HG03354 (cell line): ENCODE results near the gene MYF6.

Experiments
- ATAC-seq: cut with Tn5 transposase; IDR thresholded peaks from one replicate; pipeline ENCODE4 v1.9.1; 2021; ENCODE audit warnings: mild to moderate bottlenecking; ENCODE audit not compliant: unreplicated experiment, poor library complexity, severe bottlenecking

Gene MYF6

GRCh38 chr12:80702889-80703805, 4.3 kb upstream of the MYF6 start:
- ATAC-seq: peak; percentile 71

GRCh38 chr12:80704420-80704819, 3.0 kb upstream of the MYF6 start:
- ATAC-seq: no peak

DNA sequence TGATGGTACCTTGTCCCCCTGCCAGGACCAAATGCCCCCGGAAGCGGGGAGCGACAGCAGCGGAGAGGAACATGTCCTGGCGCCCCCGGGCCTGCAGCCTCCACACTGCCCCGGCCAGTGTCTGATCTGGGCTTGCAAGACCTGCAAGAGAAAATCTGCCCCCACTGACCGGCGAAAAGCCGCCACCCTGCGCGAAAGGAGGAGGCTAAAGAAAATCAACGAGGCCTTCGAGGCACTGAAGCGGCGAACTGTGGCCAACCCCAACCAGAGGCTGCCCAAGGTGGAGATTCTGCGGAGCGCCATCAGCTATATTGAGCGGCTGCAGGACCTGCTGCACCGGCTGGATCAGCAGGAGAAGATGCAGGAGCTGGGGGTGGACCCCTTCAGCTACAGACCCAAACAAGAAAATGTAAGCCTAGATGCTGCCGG, 410 bp downstream of the MYF6 start:
- ATAC-seq: peak; percentile 6

- ATAC-seq: peak; percentile 37
These were observed 983 bp downstream of the MYF6 start for GRCh38 chr12:80708259-80708974.

DNA sequence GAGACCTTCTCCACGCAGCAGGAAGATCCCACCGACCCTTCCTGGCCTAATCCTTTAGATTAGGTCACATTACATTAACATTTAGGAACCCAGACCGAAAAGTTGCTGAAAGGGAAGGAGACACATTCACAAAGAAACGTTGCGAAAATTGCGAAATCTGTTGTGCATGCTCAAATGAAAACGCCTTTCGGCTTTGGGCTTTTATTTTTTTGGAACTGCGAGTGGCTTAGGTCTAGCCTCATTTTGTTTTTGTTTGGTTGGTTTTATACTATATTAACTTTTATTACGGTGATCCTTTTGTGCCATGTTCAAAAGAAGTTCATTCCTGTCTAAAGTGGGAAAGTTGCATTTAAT, 1.5 kb downstream of the MYF6 start:
- ATAC-seq: no peak

DNA sequence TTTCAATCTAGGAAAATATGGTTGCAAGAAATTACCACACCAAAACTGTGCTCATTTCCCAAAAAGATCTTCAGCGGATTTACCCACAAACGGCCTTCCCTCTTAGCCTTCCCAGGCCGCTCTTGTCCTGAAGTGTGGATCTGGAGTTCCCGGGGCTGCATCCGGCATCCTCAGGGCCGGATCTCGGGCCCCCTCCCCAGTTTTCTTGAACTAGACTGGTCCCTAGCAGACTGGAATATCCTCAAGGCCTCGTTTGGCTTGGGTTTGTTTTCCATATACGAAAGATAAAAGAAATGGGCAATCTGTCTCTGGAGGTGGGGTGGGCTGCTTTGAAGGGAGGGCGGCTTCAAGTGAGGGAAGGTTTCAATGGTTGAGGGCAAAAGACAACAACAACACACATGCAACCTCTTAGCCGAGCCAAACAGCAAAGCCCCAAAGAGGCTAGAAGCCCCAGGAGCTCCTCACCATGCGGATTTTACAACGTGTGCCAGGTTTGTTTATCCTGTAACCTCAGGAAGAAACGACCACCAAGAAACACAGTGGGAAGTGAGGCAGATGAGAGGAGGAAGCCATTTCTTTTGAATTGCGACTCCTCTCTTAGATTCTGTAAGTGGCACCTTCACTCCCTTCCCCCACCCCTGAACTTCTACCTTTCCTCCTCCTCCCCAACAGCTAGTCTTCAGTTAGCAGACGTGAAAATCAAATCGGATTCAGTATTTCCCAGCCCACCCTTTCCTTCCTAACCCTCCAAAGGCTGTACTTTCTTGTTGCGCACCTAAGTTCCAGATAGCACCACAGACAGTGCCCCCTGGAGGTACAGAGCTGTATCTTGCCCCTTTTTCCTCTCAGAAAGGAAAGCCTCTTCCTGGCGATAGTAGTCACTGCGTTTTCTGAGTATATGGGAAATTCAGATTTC, 2.6 kb downstream of the MYF6 start:
- peak; percentile 75 for ATAC-seq

DNA sequence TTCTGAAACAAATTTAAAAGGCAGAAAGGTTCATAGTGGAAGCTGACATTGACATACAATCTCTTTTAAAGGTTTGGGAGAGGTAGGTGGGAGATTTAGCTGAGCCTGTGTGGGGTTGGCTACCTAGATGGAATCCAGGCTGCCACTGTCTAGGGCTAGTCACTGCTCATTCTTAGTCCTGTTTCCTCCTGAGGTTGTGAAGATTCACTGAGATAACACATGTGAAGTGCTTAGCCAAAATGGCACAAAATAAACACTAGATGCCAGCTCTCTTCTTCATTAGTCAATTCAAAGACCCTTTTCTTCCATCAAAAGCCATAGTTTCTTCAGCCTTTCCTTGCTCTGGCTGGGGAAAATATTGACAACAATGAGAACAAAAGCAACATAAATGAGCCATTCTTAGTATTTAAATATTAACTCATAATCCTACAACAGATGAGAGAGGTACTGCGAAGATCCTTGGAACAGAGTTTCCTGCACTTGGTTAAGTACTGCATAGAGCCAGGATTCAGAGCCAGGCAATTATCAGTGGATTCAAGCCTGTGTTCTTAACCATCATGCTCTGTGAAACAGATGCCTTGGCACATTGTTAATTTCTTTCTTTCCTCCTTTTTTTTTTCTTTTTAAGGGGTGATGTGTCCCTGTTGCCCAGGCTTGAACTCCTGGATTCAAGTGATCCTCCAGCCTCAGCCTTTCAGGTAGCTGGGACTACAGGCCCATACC, 3.5 kb downstream of the MYF6 start:
- peak; percentile 28 for ATAC-seq

DNA sequence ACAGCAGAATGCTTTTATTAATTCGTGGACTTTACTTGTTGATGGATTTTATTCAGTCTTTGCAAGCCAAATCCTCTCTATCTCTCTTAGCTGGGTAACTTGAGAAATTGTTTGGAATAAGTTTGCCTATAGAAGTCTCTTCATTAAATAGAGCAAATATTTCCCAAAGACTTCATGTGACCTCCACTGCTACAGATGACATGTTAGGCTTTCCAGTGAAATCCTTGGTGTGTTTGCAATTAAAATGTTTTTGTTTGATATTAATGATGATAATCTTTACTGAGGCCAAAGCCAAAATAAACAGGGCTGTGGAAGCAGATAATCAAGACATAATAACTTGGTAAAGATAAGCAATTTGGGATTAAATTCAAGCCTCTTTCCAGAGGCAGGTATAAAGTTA, 4.4 kb downstream of the MYF6 start:
- no peak for ATAC-seq

DNA sequence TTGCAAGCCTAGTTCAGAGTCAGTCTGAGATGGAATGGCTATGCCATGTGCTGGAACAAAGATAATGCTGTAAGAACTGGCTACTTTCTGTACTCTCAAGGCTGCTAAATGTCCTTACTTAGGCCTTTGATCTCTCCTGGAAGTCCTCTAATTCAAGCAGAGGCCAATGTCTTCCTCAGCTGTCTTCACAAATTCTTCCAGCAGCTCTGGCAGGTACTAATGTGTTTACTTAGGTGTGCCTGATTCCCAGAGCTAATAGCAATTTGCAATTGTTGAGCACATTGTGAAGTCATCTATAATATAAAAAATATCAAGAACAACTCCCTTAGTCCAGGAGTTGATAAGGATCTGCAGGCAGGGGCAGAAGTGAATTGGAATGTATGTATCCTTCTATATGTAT, 5.4 kb downstream of the MYF6 start:
- no peak for ATAC-seq

DNA sequence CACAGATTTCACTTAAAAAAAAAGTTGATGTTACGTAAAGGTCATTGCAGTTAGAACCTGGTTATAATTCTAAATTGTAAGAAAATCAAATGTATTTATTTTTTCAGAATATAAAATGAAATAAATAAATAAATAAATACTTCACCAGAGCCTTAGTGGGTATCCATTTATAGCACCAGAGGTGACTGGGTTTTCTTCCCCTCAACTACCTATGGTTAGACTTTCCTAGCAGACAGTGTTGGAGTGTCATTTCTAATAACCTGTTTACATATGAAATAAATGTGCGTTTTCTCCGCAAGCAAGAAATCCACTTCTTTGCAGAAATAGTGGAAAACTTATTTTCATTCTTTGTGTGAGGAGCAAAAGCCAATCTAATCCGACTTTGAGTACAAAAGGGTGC, 6.0 kb downstream of the MYF6 start:
- ATAC-seq: no peak

GRCh38 chr12:80714055-80714454, 6.6 kb downstream of the MYF6 start:
- ATAC-seq: no peak

DNA sequence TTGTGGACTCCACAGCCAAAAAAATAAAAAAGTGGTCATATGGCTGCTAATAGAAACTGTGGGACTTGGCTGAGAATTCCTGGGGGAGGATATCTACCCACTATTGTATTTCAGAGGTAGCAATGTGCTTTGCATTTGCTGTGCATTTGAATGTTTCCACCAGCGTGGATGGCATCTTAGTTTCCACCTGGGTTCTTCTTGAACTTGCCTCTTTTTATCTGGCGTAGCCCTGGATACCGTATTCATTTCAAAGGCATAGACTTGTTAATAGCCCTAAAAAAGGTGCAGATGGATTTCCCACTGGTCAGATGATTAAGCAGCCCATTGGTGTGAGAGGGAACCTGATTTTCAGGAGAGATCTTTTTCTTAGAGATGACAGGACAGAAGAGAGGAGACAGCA, 7.4 kb downstream of the MYF6 start:
- ATAC-seq: no peak

DNA sequence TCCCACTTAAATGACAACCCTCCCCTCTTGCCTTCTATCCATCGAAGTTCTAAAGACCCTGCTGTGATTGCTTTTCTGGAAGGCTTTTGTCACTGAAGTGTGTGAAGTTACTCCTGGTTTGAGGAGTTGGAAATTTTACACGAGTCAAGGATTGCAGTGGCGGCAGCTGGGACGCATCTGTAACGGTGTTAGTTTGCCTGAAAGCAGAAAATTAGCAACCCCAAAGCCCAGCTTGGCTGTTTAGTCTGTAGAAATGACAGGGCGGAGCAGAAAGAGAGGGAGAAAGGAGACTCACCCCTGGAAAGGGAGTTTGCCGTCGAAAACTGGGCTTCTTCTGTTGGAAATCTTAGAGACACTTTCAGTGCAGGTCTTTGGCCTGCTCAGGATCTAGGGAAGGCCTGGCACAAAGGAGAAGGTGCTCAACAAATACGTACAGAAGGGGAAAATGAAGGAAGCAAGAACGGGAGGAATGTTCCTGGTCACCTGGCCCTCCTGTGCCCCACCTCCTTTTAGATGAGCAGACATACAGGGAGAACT, 8.3 kb downstream of the MYF6 start:
- ATAC-seq: no peak

DNA sequence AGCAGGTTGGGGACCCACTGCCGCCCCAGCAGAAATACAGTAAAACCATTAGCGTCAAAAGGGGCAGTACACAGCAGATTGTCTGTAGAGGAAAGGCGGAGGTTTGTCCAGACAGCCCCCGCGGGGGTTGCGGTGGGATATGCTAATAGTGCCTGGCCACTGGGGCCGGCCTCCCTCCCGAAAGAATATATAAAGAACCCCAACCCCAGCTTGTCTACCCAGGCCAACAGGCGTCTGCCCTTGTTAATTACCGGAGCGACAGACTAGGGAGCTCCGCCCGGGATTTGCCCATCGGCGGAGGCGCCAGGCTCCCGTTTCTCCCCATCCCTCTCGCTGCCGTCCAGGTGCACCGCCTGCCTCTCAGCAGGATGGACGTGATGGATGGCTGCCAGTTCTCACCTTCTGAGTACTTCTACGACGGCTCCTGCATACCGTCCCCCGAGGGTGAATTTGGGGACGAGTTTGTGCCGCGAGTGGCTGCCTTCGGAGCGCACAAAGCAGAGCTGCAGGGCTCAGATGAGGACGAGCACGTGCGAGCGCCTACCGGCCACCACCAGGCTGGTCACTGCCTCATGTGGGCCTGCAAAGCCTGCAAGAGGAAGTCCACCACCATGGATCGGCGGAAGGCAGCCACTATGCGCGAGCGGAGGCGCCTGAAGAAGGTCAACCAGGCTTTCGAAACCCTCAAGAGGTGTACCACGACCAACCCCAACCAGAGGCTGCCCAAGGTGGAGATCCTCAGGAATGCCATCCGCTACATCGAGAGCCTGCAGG, 9.4 kb downstream of the MYF6 start, which contains the start of gene MYF5:
MYF5 (plus strand) TSS at position 217 of the 774 bp plus-strand sequence; CDS start at position 369, 152 bp downstream.
- no peak for ATAC-seq

GRCh38 chr12:80717856-80718255, 10.4 kb downstream of the MYF6 start:
- no peak for ATAC-seq

- ATAC-seq: no peak
These were observed 13.1 kb downstream of the MYF6 start for GRCh38 chr12:80720516-80720915.

GRCh38 chr12:80721326-80721725, 13.9 kb downstream of the MYF6 start:
- ATAC-seq: no peak

- no peak for ATAC-seq
These were observed 38.5 kb downstream of the MYF6 start for GRCh38 chr12:80745851-80746505.
